ENCODE data around the gene CMSS1.
"Not testable (repeated sequence)": the region's sequence is repeated elsewhere in the genome, so short reads cannot be mapped to it uniquely, and the experiment has no call there.

CMSS1 gene

DNA sequence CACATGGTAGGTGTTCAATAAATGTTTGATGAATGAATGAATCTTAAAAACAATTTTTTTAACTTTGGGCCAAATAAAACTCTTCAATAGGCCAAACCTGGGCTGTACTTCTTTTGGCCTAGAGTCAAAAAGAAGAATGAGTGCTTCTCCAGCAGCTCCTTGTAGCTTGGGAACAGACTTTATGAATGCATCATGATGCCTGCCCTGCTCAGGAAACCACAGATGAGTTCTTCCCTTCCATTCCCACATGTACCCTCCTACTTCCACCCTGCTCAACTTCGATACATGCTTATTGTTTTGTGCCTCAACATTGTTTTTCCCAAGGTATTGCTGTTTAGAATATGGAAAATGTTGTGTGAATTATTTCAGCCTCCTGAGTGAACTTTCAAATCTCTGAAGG lies 209.7 kb downstream of the CMSS1 start:
- DNase-seq (ENCODE audit: low read depth) = no peak

DNA sequence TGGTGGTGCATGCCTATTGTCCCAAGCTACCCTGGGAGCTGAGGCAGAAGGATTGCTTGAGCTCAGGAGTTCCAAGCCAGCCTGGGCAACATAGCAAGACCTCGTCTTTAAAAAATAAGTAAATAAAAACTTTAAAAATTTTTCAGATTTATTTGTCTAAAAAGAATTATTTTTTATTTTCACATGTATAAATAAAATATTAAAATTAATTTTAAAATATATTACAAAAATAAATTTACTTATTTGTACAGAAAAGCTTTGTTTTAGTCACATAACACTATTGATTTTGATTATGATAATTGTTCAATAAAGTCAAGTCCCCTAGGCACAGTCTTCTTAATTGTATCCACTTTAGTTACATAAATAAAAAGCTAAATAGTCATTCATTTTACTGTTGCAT lies 211.4 kb downstream of the CMSS1 start:
- DNase-seq (ENCODE audit: low read depth) = no peak

DNA sequence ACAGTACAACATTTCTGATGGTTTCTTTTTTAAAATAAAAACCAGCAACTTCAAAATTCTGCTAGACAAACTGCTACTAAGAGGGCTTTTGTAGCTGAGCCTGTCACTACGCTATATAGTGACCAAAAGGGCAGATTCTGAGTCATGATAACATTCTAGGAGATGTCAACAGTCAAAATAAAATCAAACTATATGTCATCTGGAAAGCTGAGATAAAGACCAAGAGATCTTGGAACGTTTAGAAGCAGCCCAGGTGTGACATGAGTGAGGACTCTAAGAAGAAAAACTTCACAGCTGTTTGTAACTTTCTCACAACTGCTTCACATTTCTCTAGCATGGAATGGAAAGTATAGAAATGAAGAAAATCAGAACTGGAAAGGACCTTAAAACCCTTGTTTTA lies 212.0 kb downstream of the CMSS1 start:
- DNase-seq (ENCODE audit: low read depth) = no peak

DNA sequence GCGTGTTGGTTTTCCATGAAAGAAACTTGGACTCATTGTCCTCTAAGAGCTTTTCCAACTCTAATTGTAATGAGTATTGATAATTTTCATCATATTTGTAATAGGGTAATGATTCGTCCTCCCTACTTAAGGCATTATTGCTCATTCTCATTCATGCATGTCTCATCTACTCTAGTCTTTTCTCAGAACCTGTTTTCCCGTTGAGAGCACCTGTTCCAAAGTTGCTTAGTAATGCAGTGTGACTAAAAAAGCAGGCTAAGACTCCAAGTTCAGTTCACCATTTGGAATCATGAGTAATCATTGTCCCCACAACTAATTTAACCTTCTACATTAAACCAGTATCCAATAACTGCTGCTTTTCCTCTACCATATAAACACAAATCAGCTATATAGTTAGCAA lies 212.7 kb downstream of the CMSS1 start:
- DNase-seq (ENCODE audit: low read depth) = no peak

DNA sequence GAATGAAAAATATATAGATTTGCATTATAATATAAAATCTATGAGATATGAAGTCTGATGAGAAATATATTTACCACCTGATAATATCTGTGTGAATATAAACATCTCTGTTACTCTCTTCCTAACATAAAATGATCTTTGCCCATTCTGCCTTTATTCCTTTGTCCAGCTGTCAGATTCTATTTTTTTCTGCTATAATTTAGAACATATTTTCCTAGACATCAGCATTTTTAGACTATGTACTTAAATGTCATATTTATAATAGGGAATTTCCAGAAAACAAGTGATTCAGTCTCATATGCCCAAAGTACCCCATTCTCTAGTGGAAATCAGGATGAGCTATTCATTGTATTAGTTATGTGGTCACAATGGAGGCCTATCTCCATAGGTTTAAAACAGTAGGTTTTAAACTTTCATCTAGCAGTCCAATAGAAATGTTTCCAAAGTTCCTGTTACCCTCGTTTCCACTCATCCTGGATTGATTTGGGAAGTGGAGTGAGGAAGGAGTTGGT lies 213.3 kb downstream of the CMSS1 start:
- DNase-seq (ENCODE audit: low read depth) = no peak

DNA sequence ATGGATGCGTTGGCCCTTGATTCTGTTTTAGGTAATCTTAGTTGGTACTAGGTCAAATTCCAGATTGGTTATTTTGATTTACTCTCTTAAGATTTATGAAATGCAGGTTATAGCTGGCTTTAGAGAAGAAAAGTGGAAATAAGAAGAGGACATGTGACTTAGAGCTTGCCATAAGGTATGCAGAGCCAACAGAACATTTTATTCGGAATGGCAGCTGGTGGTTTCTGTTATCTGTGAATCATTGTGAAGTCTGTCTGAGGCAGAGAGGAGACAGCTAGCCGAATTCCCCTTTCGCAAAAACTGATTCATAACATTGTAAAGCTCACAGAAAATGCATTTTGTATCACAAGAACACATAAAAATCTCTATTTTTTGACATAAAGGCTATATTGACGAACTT lies 214.6 kb downstream of the CMSS1 start:
- DNase-seq (ENCODE audit: low read depth) = no peak

DNA sequence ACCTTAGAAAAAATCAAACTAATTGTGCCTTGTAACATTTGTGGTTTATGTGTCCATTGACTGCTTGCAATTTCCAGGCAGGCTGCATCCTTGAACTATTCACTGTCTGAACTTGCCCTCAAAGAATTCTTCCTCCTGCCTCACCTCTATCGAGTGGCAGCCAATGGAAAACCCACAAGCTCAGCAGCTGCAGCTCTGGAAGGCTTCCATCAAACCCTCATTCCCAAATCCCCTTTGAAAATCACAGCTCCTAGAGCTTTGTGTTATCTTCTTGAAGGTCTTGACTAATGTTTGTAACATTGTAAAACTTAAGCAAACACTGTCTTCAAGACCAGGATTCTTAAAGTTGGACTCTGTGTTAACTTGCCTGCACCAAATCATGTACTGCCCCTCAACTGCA lies 215.5 kb downstream of the CMSS1 start:
- DNase-seq (ENCODE audit: low read depth) = no peak

DNA sequence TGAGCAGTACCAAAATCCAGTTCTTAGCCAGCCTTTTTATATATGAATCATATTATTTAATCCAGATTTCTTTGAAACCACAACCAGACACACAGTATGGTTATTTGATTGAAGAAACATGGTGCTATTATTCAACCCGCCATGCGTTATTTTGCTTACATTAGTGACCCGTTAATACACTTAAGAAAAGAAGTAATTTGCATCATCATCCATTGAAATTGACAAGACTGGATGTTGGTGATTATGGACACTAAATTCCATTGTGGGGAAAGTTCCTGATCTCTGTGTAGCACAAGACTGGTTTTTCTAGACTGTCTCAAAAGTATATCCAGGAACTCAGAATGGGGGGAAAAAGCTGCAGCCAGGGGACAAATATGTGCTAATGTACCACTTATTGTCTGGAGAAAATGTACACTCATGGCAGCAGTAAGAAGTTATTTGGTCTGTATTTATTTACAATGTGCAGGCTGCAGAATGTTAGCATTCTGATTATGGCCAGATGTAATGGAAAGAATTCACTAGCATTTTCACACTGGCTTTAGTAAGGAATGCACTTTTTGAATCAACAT lies 216.3 kb downstream of the CMSS1 start:
- no peak for DNase-seq (ENCODE audit: low read depth)

DNA sequence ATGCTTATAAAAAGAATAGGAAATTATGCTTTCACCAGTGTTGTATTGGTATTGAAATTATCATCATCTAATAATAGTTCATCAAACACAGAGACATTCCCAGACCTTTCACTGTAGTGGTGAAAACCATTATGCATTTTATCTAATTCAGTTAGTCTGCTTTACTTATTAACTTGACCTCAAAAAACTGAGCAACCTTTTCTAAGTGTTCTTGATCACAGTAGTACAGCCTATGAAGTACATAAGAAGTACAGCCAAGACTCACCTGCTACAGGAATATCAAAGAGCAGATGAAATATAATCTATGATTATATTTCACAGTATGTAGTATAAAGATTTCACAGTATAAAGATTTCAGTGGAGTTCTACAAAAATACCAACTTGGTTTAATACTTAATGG lies 221.4 kb downstream of the CMSS1 start:
- DNase-seq (ENCODE audit: low read depth) = no peak

DNA sequence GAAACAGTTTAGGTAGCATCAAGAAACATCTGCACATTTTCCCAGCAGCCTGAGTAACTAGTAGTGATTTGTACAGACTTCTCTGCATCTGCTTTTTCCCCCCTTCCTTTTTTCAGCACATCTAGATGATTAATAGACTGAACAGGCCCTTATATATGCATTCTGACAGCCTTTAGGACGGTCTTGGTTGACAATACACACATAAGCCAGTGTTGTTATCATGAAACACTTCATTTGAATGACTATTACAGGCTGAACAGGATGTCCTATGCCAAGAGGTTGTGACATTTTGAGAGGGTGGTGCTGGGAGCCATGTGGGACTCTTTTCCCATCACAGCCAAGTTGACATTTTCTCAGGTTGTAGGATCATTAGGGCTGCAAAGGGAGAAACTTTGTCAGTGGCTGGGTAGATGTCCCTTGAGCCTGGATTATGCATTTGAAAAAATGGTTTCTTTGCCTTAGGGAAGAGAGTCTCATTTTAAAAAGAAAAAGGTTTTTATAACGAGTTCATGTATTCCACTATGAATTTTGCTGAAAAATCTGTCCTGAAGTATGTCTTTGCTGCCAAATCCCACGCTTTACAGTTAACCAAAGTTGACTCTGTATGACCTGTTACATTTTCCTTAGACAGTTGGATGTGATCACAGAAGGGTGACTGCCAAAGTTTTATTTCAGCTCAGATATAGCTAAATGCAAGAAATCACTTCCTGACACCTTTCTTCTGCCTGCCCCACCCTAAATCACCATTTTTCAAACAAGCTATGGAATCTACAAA lies 223.0 kb downstream of the CMSS1 start:
- no peak for DNase-seq (ENCODE audit: low read depth)

DNA sequence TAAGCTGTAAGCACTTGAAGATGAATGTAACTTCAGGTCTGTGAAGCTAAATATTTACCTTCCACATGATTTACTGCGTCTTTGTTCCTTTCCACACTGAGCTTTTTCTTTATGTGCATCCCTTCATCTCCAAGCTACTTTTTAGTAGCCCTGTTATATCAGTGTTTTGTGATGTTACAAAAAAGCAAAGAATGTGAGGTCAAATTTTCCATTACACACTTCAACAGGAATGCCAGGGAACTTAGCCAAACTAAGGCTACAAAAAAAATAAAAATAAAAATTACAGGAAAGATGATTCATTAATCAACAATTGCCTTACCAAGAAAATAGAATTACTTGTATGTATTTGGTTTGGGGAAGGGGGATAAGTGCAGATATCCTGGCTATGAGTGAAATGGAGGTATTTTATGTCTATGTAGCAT lies 223.7 kb downstream of the CMSS1 start:
- no peak for DNase-seq (ENCODE audit: low read depth)

DNA sequence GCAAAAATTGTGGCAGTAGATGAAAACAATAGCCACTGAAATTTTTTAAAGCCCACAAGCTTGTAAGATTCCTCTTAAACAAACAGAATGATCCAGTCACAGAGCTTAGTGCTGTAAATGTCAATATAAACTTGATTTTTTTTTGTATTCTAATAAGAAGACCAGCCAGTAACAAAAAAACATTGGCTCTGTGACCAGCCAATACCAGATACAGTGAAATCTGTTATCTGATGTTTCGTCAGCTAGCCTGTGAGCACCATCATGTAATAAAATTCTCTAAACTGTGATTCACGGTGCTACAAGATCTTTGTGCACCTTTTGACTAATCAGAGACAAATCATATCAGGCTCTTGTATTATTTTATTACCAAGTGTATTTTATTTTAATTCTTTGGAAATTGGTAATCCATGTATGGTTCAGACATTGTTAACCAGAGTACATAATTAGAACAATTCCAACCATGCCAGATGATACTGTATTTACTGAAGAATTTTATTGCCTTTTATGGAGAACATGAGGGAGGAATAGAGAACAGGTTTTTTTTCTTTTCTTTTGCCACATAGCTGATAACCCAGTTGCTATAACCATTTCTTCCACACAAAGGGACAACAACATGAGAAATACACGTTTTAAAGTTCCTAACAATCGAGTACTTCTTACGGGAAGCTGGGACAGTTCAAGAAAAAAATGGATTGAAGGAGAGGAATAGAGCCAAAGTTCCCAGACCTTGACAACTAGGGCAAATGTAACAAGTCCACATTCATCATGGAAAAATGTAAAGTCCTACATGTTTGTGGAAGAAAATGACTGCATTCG lies 224.7 kb downstream of the CMSS1 start:
- no peak for DNase-seq (ENCODE audit: low read depth)

DNA sequence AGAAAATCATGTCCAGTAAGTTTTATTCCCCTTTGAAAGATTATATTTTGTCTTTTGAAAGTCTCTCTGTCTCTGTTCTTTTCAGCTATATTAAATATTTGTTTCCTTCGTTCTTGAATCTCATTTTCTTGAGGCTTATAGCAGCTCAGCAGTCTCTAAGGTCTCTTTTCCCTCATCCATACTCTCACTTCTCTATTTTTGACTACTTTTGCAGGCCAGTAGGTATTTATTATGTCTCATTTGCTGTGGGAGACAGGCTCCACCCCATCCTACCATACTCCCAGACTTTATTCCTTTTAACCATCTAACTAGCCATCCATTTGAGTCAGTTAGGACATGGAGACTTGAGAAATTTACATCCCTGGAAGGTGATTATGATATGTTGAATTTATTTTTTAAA lies 225.6 kb downstream of the CMSS1 start:
- no peak for DNase-seq (ENCODE audit: low read depth)

DNA sequence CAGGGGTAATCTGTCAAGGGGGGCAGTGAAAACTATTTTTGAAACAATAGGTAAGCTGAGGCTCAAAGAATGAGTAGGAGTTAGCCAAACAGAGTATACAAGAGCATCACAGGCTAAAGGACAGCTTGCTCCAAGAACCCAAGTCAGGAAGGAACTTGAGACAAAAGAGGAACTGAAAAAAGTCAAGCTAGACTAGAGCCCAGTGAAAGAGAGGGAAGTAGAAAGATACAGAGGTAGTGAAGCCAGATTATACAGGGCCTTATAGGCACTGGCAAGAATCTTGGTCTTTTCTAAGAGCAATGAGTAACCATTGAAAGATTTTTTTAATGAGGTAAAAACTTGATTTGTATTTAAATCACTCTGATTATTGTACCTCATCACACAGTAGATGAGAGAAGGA lies 226.7 kb downstream of the CMSS1 start:
- no peak for DNase-seq (ENCODE audit: low read depth)

DNA sequence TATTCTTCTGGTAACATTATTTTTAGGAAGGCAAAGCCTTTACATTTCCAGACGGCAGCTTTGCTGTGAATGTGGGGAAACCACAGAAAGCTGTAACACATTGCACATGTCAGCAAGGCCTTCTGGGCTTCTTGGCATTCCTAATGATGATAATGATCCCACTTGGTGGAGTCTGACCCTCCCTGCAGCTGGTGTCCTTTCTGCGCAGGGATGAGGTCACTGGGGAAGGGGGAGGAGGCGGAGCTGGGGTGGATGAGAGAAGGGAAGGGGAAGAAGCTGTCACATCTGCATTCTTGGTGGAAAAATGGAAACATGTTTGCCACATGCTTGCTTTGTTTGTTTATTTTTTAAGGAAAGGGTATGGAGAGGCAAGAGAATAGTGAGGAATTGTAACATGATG lies 228.0 kb downstream of the CMSS1 start:
- DNase-seq (ENCODE audit: low read depth) = no peak

DNA sequence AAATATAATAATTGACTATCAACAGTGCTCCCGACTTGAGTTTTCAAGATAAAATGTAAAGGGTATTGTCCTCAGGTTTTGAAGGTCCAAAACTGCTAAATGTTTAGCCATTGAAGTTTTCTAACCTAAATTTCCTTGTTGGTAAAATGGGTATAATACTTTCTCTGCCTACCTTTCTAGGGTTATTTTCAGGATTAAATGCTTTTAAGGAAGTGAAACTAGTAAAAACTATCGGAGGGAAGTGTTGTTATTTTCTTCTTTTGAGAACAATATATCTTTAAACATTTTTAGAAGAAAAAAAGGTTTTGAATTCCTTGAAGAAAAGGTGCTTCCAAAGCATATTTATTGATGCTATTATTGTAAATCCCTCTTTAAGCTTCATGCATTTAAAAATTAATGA lies 229.3 kb downstream of the CMSS1 start:
- no peak for DNase-seq (ENCODE audit: low read depth)

DNA sequence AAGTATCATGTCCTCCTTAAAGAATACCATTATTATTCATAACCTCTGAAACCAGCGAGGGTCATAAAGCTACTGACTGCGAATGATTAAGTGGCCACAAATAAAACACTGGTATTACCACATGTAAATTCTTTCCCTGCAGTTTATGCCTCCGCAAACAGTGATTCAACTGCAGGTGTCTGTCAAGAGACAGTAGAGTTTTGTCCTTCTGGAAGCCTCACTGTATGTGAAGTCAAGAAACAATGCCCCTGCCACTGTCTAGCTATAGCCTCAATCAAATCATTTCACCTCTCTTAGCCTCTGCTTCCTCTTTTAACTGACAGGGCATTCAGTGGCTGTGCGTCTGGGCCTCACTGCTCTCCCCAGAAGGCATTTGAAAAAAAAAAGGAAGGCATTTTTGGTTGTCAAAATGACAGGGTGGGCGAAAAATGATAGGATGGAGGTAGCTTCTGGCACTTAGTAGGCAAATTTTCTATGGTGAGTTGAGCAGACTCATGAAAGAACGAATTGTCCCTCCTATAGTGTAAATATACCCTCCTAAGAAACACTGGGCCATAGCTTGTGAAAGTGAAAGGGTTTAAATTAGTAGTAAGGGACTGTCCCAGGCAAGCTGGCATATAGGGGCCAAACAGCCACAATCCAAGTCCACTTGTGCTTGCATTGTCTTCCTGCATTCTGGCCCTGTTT lies 229.9 kb downstream of the CMSS1 start:
- no peak for DNase-seq (ENCODE audit: low read depth)

DNA sequence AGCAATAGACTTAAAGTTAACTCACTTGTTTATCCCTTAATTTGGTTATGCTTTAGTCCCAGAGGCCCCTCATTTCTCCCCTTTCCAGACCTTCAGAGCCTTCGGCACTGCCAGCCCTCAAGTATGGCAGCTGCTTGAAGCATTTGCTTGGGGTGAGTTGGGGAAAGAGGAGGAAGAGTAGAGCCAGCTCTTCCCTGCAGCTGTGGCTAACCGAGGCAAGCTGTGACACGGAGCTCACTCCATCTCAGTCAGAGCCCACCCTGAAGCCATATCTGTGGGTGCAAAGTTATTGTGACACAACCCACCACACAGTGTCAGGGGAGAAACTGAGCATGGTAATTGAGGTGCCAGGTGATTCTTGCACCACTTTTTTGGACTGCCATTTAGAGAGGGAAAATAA lies 230.6 kb downstream of the CMSS1 start:
- DNase-seq (ENCODE audit: low read depth) = no peak

DNA sequence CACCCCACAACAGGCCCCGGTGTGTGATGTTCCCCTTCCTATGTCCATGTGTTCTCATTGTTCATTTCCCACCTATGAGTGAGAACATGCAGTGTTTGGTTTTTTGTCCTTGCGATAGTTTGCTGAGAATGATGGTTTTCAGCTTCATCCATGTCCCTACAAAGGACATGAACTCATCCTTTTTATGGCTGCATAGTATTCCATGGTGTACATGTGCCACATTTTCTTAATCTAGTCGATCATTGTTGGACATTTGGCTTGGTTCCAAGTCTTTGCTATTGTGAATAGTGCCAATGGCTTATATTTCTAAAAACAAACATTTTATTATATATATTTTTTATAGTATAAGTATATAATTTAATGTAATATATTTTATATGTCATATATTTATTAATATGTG lies 233.9 kb downstream of the CMSS1 start:
- not testable (repeated sequence) for DNase-seq (ENCODE audit: low read depth)

DNA sequence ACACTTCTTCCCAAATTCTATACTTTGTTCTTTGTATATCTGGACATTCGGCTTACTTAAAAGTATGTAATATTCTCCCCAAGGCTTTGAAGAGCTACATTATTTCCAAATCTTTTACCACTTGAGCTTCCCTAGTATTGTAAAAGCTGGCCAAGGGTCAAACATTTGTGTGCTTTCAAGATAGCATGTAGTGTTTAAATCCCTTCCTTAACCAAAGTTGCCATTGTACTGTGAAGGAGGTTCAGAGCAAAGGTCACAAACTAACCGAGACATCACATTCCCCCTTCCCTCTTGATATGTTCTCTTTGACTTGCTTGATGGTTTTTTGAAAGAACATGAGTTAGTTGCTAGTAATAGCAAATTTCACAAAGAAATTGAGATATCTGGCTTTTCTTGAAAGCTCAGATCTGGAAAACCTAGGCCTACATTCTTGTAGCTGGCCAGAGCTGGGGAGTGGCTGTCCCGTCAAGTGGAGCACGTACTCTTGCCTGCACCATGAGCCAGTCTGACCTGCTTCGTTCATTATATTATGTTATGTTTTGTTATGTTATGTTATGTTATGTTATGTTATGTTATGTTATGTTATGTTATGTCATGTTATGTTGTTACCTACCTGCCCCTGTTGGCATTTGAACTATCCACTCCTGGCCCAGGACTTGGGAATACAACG lies 236.4 kb downstream of the CMSS1 start:
- DNase-seq (ENCODE audit: low read depth) = no peak

DNA sequence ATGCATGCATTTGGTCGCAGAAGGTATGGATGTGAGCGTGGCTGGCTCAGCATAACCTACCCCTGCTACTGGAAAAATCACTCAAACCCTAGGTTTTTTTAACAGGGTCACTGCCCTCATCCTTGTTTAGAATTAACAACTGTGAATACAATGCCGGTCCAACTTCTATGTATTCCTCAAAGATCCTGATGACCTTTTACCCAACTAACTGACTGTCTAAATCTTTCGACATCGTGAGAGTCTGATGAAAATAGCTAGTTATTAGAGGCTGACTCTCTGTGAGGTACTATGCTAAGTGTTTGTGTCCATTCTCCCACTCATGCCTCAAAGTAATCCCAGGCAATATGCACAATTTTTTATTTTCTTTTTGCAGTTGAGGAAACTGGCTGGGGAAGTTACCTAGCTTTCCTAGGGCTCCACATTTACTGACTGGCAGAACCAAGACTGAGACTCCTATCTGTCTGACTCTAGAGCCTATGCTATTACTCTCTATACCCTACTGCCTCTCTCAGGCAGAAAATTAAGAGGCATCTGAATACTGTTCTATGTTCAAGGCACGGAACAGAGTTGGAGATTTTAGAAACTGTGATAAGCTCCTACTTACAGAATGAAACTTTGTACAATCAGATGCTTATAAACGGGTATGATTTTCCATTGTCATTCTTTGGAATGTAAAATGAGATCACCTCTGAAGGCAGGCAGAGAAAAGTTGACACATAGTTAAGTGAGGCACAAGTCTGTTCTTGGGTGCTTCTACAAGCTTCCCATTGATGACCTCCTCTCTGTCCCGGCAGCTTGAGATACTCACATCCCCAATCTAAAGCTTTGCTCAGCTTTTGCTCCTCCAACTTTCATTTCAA lies 240.3 kb downstream of the CMSS1 start:
- no peak for DNase-seq (ENCODE audit: low read depth)
